GM19240 (cell line): ENCODE measurements around the gene VWA8.

Source experiments
- DNase-seq: peaks from one replicate; pipeline ENCODE4 v3.0.0; 2011; ENCODE audit warnings: low spot score; ENCODE audit not compliant: insufficient read length

The VWA8 gene

GRCh38 chr13:41960637-41961465 is at the start of gene VWA8:
Gene VWA8 (minus strand): TSS chr13:41961109. CDS start chr13:41961015, 94 bp downstream.
- DNase-seq, result peak; percentile 54

DNA sequence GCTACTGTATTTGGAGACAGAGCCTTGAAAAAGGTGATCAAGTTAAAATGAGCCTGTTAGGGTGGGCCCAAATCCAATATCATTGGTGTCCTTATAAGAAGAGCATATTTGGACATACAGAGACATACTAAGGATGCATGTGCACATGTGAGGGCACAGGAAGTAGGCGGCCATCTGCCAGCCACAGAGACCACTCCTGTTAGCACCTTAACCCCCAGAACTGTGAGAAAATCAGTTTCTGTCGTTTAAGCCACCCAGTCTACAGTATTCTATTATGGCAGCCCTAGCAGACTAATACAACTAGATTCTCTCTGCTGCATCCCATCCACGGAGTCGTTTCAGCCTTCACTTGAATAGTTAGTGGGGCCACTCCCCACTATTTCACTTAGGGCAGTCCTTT is 48.1 kb upstream of the VWA8 start:
- DNase-seq, result no peak

- DNase-seq, result no peak
These were observed 46.9 kb upstream of the VWA8 start for GRCh38 chr13:42007844-42008243.

- DNase-seq, result no peak
These were observed 41.2 kb upstream of the VWA8 start for GRCh38 chr13:42002066-42002465.

GRCh38 chr13:42001580-42001979 is 40.7 kb upstream of the VWA8 start:
- DNase-seq, result no peak

GRCh38 chr13:42000846-42001245 is 39.9 kb upstream of the VWA8 start:
- DNase-seq, result no peak

DNA sequence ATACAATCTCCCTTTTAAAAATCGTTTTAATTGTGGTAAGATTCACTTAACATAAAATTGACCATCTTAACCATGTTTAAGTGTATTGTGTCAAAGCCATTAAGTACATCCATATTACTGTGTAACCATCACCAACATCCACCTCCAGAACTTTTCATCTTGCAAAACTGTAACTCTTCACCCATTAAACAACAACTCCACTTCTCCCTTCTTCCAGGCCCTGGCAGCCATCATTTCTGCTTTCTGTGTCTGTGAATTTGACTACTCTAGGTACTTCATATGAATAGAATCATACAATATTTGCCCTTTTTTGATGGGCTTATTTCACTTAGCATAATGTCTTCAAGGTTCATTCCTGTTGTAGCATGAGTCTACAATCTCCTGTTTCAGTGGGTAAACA is 36.5 kb upstream of the VWA8 start:
- DNase-seq, result no peak

- no peak for DNase-seq
These were observed 35.0 kb upstream of the VWA8 start for GRCh38 chr13:41995946-41996345.

GRCh38 chr13:41995336-41995735 is 34.4 kb upstream of the VWA8 start:
- DNase-seq, result no peak

DNA sequence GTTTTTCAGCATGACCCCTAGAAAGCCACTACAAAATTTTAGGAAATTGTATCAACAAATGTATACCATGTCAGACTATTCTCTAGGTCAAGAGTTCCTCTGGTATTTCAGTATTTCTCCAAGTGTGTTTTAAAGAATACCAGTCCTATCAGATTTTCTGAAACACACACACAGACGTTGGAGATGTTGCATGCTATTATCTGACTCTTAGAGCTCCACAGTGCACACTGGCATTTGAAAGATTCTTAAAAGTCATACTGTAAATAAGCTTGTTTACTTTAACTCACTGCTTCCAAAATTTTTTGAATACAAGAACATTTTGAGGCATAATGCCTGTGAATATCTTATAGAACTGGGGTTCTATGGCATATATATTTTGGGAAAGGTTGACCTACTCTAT is 33.8 kb upstream of the VWA8 start:
- DNase-seq, result no peak

GRCh38 chr13:41991936-41992335 is 31.0 kb upstream of the VWA8 start:
- DNase-seq, result no peak

- DNase-seq, result no peak
These were observed 27.3 kb upstream of the VWA8 start for GRCh38 chr13:41988244-41988643.

GRCh38 chr13:41985788-41986508 is 25.0 kb upstream of the VWA8 start:
- DNase-seq, result no peak

DNA sequence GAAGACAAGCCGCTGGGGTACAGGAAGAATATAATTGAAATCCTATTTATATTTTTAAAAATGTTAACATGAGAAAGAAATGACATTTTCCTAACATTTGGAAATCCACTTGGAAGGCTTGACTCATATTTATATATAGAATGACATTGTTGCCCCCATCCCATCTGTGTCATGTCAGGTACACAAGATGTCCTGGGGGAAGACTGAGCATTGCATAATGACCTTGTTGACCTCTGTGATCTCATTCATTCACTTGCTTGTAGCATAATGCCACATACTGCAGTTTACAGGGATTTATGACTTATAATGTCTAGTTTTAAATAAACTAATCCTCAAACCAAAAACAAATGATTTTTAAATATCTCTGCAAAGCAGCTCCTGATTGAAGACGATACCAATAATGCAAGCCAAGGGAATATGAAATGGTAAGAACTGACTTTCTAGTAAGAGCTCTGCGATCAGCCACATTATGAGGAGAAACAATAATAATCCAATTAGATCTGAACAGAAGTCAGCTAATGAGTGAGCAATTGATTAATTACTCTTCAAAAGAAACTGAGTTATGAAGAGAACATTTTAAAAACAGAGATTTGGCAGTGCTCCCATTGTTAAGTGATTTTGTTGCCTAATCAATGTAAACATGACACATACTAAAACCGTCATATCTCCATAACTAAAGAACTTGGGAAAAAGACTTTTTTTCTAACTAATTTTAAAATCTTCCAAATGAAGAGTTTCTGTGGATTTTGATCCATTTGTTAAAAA is 21.2 kb upstream of the VWA8 start:
- DNase-seq, result no peak

- no peak for DNase-seq
These were observed 17.1 kb upstream of the VWA8 start for GRCh38 chr13:41978007-41978406.

- DNase-seq, result no peak
These were observed 15.6 kb upstream of the VWA8 start for GRCh38 chr13:41976476-41976875.

GRCh38 chr13:41974262-41974900 is 13.5 kb upstream of the VWA8 start:
- no peak for DNase-seq

DNA sequence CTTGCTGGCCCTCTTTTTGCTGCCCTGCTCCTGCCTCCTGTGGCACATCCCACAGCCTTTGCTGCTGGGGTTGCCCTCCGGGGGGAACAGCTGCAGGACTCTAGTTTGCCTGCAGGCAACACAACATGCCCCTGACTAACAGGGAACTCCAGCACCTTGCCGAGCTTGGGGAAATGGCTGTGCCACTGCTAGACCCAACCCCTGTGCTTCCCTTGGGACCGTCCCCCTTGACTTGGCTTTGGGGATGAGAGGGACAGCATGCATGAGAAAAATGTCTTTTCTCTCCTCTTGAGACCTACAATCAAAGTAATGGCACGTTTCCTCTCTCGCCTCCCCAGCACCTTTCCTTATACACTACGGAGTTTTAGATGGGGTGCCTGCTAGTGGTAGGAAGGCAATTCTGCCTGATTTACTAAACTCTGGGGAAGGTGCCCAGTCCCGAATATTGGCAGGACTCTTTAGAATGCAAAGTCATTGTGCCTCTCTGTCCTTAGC is 12.4 kb upstream of the VWA8 start:
- no peak for DNase-seq

- no peak for DNase-seq
These were observed 10.9 kb upstream of the VWA8 start for GRCh38 chr13:41971848-41972247.

GRCh38 chr13:41970918-41971317 is 10.0 kb upstream of the VWA8 start:
- DNase-seq, result no peak

- DNase-seq, result no peak
These were observed 9.1 kb upstream of the VWA8 start for GRCh38 chr13:41970022-41970421.
